Stomach (tissue), 4 donors: ENCODE results near the gene POLG2.

ENCODE experiments used
- EP300 ChIP-seq: sonication (generic); formaldehyde crosslinking; IDR thresholded peaks from one replicate; pipeline ENCODE4 v1.6.1; 2017; ENCODE audit warnings: antibody characterized with exemption
- POLR2A ChIP-seq, 4 donors: fragments of 450-650 bp; IDR thresholded peaks; one replicate each; pipeline ENCODE4 v1.6.1; 2016; ENCODE audit warnings: antibody characterized with exemption in 4 of 4, control low read depth in 2 of 4, mild to moderate bottlenecking in 1 of 4, moderate library complexity in 1 of 4
- TF ChIP-seq, protein P1 (sequence below), 7 experiments: fragments of 450-650 bp in 4 of 7; fragments of 200-600 bp in 3 of 7; sonication (generic) in 3 of 7; IDR thresholded peaks; one replicate each; pipeline ENCODE4 v1.5.1; 2016 to 2019; ENCODE audit warnings: antibody characterized with exemption in 7 of 7, control low read depth in 2 of 7, mild to moderate bottlenecking in 1 of 7

DNA sequence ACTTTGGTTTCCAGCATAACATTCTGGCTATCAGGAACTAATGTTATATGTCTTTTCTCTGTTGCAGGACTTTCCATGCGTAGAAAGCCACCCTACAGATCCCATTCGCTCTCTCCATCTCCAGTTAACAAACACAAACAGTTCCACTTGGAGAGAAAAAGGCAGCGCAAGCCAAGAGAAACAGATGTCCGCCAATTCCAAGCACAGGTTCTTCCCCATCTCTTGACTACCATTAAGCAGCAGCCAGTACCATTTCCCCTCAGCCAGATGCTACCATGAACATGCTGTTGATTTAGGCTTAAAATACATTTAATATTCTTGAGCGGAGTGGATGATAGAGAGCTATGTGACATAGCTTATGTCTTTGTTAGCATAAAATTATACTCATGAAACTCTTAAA lies 32.4 kb upstream of the POLG2 start:
- TF ChIP-seq, protein P1, sequence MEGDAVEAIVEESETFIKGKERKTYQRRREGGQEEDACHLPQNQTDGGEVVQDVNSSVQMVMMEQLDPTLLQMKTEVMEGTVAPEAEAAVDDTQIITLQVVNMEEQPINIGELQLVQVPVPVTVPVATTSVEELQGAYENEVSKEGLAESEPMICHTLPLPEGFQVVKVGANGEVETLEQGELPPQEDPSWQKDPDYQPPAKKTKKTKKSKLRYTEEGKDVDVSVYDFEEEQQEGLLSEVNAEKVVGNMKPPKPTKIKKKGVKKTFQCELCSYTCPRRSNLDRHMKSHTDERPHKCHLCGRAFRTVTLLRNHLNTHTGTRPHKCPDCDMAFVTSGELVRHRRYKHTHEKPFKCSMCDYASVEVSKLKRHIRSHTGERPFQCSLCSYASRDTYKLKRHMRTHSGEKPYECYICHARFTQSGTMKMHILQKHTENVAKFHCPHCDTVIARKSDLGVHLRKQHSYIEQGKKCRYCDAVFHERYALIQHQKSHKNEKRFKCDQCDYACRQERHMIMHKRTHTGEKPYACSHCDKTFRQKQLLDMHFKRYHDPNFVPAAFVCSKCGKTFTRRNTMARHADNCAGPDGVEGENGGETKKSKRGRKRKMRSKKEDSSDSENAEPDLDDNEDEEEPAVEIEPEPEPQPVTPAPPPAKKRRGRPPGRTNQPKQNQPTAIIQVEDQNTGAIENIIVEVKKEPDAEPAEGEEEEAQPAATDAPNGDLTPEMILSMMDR (IDR thresholded peaks at IDR 0.05), result no peak
- no peak for TF ChIP-seq POLR2A (IDR thresholded peaks at IDR 0.05)
- no peak for TF ChIP-seq EP300
